Measurements from ENCODE around the gene IRAK1.

The IRAK1 gene

GRCh38 chrX:154019633-154020528, at the start of gene IRAK1:
TSS of gene IRAK1 (minus strand) at chrX:154019902. CDS start at chrX:154019812, 90 bp downstream.
- H3K27me3 Mint-ChIP-seq = peaks cover 17% of the 10 kb centered on the region
- peaks cover 29% of the 10 kb centered on the region for H3K4me1 Mint-ChIP-seq (ENCODE audit: low read depth)
- no peaks in the 10 kb centered on the region for H3K9me3 Mint-ChIP-seq
- DNase-seq = peak; percentile 78
- peak within 1 kb of the TSS; percentile 92 for H3K27ac Mint-ChIP-seq
- peaks cover 44% of the 10 kb centered on the region for H3K36me3 Mint-ChIP-seq (ENCODE audit: low read depth)
- peak within 1 kb of the TSS; percentile 87 for H3K4me3 Mint-ChIP-seq

DNA sequence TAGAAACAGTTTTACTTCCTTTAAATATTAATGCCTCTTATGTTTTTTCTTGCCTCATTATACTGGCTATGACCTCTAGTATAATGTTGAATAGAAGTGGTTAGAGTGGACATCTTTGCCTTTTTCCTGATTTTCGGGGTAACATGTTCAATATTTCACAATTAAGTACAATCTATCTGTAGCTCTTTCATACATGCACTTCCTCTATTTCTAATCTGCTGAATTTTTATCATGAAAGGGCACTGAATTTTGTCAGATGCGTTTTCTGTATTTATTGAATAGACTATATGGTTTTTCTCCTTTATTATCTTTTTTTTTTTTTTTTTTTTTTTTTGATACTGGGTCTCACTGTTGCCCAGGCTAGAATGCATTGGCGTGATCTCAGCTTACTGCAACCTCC, 48.9 kb upstream of the IRAK1 start:
- Mint-ChIP-seq H3K36me3 (ENCODE audit: low read depth) (peaks cover 13% of the 10 kb centered on the region), H3K27ac (no peak overlapping the region), H3K9me3 (no peaks in the 10 kb centered on the region), H3K4me1 (ENCODE audit: low read depth) (peaks cover 58% of the 10 kb centered on the region), H3K27me3 (peaks cover 44% of the 10 kb centered on the region), H3K4me3 (no peak overlapping the region)
- no peak for DNase-seq

DNA sequence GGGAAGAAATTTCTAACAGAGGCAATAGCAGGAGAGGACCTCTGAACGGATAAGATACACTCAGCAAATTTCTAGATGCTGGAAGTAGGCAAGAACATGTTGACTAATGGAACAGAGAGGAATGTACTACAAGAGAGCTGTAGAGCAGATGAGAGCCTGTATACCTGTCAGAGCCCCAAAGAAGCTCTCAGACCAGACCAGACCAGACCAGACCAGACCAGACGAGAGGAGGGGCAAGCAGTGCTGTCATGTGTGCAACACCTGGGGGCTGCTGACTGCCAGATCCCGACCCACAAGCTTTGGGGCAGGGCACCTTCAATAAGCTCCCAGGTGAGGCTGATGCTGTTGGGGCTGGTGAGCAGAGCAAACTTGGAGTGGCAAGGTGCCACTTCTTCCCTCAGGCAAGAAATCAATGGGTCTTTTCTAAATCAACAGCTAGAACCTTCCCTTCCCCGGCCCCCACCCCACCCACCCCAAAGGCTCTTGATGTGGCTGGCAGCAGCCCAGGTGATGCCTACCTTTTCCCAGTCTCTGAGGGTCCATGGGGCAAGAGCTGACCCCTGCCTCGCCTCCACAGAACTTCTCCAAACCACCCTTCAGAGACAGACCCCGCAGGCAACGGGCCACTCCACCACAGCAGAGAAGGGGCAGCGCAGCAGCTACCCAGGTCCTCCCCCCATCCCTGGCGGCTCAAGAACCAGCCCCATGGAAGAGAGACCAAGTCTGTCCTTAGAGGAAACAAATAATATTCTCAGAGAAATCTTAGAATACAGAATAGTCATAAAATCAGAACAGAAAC, 45.1 kb upstream of the IRAK1 start:
- H3K4me3 Mint-ChIP-seq = no peak overlapping the region
- H3K27me3 Mint-ChIP-seq = peaks cover 42% of the 10 kb centered on the region
- DNase-seq = no peak
- peaks cover 65% of the 10 kb centered on the region for H3K4me1 Mint-ChIP-seq (ENCODE audit: low read depth)
- H3K27ac Mint-ChIP-seq = peak overlapping the region; percentile 61
- H3K36me3 Mint-ChIP-seq (ENCODE audit: low read depth) = peaks cover 9% of the 10 kb centered on the region
- H3K9me3 Mint-ChIP-seq = no peaks in the 10 kb centered on the region

GRCh38 chrX:154063234-154063633, 43.5 kb upstream of the IRAK1 start:
- H3K27ac Mint-ChIP-seq = peak overlapping the region; percentile 68
- H3K4me1 Mint-ChIP-seq (ENCODE audit: low read depth) = peaks cover 75% of the 10 kb centered on the region
- H3K4me3 Mint-ChIP-seq = no peak overlapping the region
- peaks cover 53% of the 10 kb centered on the region for H3K27me3 Mint-ChIP-seq
- no peak for DNase-seq
- H3K36me3 Mint-ChIP-seq (ENCODE audit: low read depth) = peaks cover 19% of the 10 kb centered on the region
- no peaks in the 10 kb centered on the region for H3K9me3 Mint-ChIP-seq

DNA sequence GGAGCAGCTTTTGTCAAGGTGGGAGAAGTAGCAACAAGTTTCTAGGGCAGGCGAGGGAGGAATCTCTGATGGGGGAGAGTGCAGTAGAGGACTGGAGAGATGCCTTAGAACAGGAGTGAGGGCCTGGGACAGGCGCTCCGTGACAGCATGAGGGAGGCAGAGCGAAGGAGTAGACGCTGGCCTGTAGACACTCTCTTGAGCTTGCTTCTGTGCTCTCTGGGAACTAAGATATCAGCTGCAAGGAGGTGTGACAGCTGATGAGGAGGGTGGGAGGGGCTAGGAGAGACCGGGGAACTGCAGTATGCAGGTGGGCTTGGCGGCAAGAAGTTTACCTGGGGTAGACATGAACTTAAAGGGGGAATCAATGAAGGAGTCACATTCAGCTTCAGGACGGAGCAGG, 42.1 kb upstream of the IRAK1 start:
- DNase-seq = no peak
- peaks cover 47% of the 10 kb centered on the region for H3K27me3 Mint-ChIP-seq
- H3K36me3 Mint-ChIP-seq (ENCODE audit: low read depth) = peaks cover 27% of the 10 kb centered on the region
- no peak overlapping the region for H3K4me3 Mint-ChIP-seq
- peaks cover 78% of the 10 kb centered on the region for H3K4me1 Mint-ChIP-seq (ENCODE audit: low read depth)
- no peaks in the 10 kb centered on the region for H3K9me3 Mint-ChIP-seq
- peak overlapping the region; percentile 68 for H3K27ac Mint-ChIP-seq

- Mint-ChIP-seq H3K36me3 (ENCODE audit: low read depth) (peaks cover 30% of the 10 kb centered on the region), H3K4me1 (ENCODE audit: low read depth) (peaks cover 74% of the 10 kb centered on the region), H3K4me3 (no peak overlapping the region), H3K27me3 (peaks cover 41% of the 10 kb centered on the region), H3K27ac (peak overlapping the region; percentile 90), H3K9me3 (no peaks in the 10 kb centered on the region)
- no peak for DNase-seq
These were observed 40.1 kb upstream of the IRAK1 start for GRCh38 chrX:154059729-154060245.

- H3K36me3 Mint-ChIP-seq (ENCODE audit: low read depth) = peaks cover 30% of the 10 kb centered on the region
- H3K4me3 Mint-ChIP-seq = no peak overlapping the region
- H3K27ac Mint-ChIP-seq = peak overlapping the region; percentile 90
- DNase-seq = no peak
- H3K9me3 Mint-ChIP-seq = no peaks in the 10 kb centered on the region
- peaks cover 36% of the 10 kb centered on the region for H3K27me3 Mint-ChIP-seq
- H3K4me1 Mint-ChIP-seq (ENCODE audit: low read depth) = peaks cover 68% of the 10 kb centered on the region
These were observed 39.5 kb upstream of the IRAK1 start for GRCh38 chrX:154059231-154059630.

DNA sequence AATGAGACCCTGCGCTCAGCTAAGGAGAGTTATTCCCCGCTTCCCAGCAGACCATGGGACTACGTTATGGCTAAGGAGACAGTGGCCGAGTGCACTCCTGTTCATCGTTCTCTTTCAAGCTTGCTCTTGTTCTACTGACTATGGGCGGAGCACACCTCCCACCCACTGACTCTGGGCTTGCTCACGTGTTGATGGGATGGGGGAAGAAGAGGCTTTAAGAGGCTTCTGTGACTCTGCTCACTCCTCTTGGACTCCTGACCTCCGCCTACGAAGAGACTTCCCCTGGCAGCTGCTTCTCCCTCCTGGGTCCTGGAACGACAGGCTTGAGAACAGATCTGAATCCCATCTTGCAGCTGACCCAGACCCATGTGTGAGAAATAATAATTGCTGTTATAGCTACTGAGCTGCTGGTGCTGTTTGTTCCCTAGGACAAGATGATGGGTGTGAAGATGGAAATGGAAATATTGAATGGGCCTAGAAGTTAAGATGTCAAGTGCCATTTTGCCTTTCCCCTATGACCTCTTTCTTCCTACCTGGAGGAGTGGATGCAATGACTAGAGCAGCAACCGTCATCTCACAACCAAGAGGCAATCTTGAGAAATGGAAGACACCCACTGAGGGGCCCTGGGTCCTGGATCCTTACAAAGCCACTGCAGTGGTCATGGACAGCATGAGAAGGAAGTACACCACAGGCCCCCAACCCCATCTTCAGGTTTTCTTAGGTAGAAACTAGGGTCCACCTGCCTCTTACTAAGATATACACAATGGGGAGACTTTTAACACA, 38.7 kb upstream of the IRAK1 start:
- Mint-ChIP-seq H3K36me3 (ENCODE audit: low read depth) (peaks cover 32% of the 10 kb centered on the region), H3K4me3 (no peak overlapping the region), H3K9me3 (no peaks in the 10 kb centered on the region), H3K4me1 (ENCODE audit: low read depth) (peaks cover 61% of the 10 kb centered on the region), H3K27ac (peak overlapping the region; percentile 90), H3K27me3 (peaks cover 32% of the 10 kb centered on the region)
- DNase-seq = no peak

GRCh38 chrX:154057791-154058190, 38.1 kb upstream of the IRAK1 start:
- Mint-ChIP-seq H3K36me3 (ENCODE audit: low read depth) (peaks cover 32% of the 10 kb centered on the region), H3K4me3 (no peak overlapping the region), H3K27me3 (peaks cover 32% of the 10 kb centered on the region), H3K9me3 (no peaks in the 10 kb centered on the region), H3K27ac (peak overlapping the region; percentile 90), H3K4me1 (ENCODE audit: low read depth) (peaks cover 57% of the 10 kb centered on the region)
- DNase-seq = no peak

DNA sequence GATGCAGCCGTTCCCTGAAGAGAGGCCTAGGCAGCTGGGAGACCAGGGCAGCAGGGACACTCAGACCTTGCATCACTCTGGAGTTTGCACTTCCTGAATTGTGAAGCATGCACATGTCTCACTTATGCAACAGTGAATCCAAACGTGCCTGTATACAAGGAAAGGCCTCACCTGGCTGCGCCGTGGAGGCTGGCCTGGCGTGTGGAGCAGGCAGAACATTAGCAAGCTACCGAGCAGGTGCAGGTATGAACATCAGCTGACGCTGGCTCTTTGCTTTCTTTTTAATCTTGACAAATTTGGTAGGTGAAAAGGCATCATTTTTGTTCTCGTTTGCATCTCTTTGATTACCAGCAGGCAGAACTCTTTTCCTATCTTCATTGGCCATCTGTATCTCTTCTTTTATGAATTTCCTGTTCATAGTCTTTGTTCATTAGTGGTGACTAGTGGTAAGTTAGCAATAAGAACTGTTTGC, 37.1 kb upstream of the IRAK1 start:
- Mint-ChIP-seq H3K36me3 (ENCODE audit: low read depth) (peaks cover 31% of the 10 kb centered on the region), H3K4me1 (ENCODE audit: low read depth) (peaks cover 55% of the 10 kb centered on the region), H3K27me3 (peaks cover 29% of the 10 kb centered on the region), H3K4me3 (no peak overlapping the region), H3K27ac (peak overlapping the region; percentile 73), H3K9me3 (no peaks in the 10 kb centered on the region)
- no peak for DNase-seq

DNA sequence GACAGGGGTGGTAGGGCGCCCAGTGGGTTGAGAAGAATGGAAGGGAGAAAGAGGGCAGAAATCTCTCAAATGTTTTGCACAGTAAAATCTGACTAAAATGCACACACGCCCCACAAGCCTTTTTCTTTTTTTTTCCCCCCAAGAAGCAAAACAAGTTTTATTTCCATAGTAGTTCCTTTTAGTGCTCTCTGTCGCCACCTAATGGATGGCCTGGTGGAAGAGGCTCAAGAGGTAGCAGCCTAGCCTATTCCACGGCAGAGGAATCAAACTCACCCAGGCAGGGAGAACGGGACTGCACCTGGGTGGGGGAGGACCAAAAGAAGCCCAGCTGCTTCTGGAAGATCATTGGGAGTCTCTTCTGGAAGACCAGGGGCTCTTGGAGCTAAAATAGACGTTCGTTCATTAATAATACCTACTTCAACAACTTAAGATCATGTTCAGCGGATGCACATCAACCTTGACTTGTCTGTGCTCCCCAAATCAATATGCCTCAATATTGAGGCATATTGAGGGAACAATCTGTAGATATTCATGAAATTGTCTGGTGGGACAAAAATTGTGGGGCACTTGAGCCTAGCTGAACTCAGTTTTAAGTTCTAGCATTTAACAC, 31.6 kb upstream of the IRAK1 start:
- DNase-seq = peak; percentile 74
- peaks cover 41% of the 10 kb centered on the region for H3K36me3 Mint-ChIP-seq (ENCODE audit: low read depth)
- H3K27ac Mint-ChIP-seq = peak overlapping the region; percentile 73
- no peak overlapping the region for H3K4me3 Mint-ChIP-seq
- H3K9me3 Mint-ChIP-seq = no peaks in the 10 kb centered on the region
- H3K27me3 Mint-ChIP-seq = peaks cover 46% of the 10 kb centered on the region
- peaks cover 22% of the 10 kb centered on the region for H3K4me1 Mint-ChIP-seq (ENCODE audit: low read depth)

DNA sequence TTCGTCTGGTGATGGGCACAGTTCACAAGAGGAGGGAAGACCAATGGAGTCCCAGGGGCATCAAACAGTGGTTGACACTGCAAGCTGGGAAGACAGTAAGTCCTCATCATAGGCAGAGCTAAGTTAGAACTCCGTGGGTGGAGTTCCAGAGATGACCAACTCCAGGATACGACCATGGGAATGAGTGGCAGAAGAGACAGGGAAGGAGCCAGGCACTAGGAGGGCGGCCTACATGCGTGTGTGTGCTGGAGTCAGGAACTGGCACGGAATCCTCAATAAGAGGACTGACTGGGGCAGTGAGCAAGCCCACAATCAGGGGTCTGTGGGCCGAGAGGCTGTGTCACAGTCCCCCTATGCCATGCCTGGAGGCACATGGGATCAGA, 30.4 kb upstream of the IRAK1 start:
- Mint-ChIP-seq H3K4me3 (no peak overlapping the region), H3K4me1 (ENCODE audit: low read depth) (peaks cover 22% of the 10 kb centered on the region), H3K27me3 (peaks cover 51% of the 10 kb centered on the region), H3K36me3 (ENCODE audit: low read depth) (peaks cover 42% of the 10 kb centered on the region), H3K9me3 (no peaks in the 10 kb centered on the region), H3K27ac (peak overlapping the region; percentile 32)
- DNase-seq = no peak

DNA sequence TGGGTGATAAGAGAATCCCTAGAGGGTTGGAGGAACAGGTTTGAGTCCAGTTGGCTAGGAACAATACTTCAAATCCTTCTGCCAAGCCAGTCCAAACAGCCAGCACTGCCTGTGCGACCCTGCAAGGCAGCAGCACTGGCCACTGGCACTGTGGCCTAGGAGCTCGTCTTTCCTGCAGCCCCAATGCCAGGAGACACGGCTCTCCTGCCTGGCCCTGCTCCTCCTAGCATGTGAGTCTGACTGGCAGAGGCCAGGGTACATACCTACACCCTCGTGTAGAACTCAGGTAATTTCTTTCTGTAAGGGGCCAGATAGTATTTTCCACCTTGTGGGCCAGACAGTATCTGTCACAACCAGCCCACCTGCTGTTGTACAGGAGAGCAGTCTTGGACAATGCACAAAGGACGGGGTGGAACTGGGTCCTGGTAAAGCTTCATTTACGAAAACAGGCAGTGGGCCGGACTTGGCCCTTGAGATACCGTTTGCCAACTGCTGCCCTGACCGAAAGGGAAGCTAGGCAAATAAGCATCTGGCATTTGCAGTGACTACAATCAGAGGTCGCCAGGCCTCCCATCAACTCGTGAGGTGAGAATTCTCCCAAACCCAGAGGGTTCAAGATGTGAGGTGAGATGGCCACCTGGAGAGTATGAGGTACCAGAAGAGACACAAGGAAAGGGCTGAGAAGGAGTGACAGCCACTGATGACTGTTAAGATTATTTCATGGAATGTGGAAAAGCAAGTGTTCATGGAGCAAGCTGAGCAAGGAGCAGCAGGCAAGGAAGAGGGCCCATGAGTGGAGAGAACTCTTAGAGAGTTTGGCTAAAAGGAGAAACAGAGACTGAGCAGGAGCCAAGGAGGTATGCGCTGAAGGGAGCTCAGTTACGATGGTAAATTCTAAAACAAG, 29.8 kb upstream of the IRAK1 start:
- DNase-seq = no peak
- H3K36me3 Mint-ChIP-seq (ENCODE audit: low read depth) = peaks cover 44% of the 10 kb centered on the region
- H3K4me1 Mint-ChIP-seq (ENCODE audit: low read depth) = peaks cover 20% of the 10 kb centered on the region
- H3K27ac Mint-ChIP-seq = peak overlapping the region; percentile 32
- H3K4me3 Mint-ChIP-seq = no peak overlapping the region
- H3K27me3 Mint-ChIP-seq = peaks cover 56% of the 10 kb centered on the region
- H3K9me3 Mint-ChIP-seq = no peaks in the 10 kb centered on the region

All from activated T-cell treated with anti-CD3 and anti-CD28 coated beads, Interleukin-2, amount 50 U/mL, for 24 hours (primary cell).